NCI-H446 treated with DMSO at 0.1 percent for 48 hours (cell line): ENCODE results near the gene GATA5.

Experiments used
- DNase-seq: peaks from one replicate; lab custom pipeline; 2025; lab: John Stamatoyannopoulos, UW

Gene GATA5

DNA sequence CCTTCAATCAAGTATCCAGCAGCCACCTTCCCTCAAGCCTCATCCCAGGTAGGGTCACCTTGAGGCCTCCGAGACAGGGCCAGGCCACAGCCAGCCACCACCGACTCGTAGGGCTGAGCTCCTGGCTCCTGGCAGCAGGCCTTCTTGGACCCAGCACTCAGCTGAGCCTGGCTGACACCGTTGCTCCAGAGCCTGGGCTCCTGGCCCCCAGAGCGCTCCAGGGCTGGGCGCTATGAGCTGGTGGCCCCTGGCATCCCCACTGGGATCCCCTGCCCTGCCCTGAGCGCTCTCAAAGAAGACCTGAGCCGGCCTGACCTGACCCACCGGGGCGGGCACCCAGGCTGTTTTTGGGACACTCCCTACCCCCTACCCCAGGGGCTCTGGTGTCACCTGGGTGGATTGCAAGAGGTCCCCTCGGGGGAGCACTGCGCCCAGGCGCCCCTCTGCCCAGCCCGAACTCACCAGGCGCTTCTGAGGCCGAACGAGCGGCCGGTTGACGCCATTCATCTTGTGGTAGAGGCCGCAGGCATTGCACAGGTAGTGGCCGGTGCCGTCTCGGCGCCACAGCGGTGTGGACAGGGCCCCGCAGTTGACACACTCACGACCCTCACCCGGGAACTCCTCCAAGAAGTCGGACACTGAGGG, 2.7 kb downstream of the GATA5 start:
- no peak for DNase-seq

DNA sequence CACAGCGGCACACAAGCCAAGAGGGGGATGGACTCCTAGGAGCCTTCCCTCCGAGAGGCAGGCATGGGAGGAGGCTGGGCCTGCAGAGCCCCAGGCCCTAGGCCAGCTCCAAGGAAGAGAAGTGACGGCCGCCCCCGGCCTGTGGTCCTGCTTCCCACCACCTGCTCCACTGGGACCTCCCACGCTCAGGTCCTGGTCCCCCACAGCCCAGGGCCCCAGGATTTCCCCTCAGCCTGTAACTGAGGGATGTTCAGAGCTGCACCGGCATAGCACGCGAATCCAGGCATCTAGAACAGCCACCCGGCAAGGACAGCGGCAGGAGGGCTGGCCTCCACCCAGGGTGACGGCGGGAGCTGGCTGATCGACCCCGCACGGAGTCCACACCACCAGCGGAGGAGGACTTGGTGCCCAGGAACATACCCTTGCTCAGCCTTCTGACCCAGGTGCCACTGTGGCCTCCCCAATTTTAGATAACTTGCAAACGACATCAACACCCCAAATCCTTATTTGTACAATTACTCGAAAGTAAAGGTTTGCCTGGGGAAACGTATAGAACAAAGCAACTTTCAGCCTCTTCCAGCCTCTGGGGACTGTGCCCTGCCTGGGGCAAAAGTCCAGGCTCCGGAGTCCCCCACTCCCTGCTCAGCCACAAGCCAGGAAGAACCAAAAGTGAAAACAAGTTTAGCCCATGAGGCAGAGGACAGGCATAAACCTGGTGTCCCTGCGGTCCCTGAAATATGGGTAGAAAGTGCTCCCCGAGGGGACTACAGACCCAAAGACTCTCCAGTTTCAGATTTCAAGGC, 3.5 kb downstream of the GATA5 start:
- no peak for DNase-seq

DNA sequence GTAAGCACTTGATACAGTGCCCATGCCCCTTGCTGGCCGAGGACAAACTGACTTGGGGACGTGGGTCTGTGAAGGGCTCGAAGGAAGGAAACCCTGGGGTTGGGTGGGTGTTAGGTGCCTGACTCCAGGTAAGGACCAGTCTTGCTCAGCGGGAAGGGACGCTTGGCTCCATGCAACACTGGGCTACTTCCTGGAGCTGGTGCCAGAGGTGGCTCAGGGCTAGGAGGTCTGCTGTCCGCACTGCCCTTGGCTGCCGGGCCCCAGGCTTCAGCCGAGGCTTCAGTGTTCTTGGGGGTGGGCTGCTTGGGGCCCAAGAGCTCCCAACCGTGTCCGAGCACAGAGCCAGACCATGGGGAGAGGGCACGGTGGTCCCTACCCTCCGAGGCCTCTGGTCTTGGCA, 5.3 kb downstream of the GATA5 start:
- no peak for DNase-seq

DNA sequence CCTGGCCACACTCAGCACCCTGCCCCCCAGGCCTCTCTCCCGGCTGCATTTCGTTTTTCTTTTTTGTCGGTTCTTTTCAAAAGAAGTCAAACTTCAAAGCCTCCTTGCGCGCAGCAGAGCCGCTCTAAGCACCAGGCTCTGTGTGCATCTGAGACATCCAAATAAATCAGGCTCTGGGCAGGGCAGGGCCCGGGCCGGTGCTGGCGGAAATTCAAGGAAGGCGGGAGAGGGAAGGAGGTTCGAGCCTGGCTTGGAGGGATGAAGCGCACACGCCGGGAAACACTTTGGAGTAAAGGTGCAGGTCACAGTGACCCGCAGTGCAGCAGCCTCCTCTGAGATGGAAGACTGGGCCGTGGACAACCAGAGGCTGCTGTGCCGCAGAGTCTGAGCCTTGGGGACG, 5.8 kb downstream of the GATA5 start:
- no peak for DNase-seq

DNA sequence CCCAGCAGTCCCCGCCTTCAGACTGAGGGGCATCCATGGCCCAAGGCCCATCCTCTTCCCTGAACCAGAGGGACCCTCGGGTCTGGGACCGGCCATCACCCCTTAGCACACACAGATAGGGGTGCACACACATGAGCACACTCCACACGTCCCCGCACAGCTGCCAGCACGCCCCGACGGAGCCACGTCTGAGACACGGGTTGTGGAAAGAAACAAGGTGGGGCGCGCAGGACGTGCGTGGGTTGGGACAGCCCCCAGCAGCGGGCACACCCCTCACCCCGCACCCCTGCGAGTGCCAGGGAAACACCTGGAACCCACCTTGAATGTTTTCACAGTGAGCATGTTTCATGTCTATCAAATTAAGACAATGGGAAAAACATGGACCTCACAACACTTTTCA, 6.4 kb downstream of the GATA5 start:
- DNase-seq, result no peak

DNA sequence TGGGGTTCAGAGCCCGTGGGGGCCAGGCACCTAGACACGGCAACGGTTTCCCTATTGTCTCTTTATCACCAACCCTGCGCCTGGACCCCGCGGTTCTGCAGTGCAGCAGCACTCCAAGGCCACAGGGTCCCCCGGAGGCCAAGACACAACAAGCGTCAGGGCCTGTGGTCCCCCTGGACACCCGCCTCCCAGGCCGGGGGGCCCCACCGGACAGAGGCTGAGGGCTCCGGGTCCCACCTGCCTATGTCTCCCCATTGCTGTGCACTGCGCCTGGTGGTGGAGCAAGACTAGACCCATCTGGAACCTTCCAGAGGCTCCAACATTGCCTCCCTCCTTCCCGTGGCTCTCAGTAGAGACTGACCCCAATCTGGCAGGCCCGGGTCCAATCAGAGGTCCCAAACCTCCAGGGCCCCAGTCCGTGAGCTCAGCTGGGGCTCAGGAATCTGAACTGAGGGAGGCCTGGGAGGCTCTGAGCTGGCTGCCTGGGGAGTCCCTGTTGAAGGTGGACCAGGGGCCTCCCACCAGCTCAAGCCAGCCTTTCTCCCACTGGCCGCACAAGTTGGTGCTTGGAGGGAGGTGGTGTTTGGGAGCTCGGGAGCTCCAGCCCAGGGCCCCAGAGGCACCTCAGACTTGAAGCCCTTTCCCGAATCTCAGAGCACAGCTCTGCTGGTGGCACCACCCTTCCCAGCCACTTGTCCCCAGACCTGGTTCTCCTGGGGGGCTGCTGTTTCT, 8.8 kb downstream of the GATA5 start:
- no peak for DNase-seq

DNA sequence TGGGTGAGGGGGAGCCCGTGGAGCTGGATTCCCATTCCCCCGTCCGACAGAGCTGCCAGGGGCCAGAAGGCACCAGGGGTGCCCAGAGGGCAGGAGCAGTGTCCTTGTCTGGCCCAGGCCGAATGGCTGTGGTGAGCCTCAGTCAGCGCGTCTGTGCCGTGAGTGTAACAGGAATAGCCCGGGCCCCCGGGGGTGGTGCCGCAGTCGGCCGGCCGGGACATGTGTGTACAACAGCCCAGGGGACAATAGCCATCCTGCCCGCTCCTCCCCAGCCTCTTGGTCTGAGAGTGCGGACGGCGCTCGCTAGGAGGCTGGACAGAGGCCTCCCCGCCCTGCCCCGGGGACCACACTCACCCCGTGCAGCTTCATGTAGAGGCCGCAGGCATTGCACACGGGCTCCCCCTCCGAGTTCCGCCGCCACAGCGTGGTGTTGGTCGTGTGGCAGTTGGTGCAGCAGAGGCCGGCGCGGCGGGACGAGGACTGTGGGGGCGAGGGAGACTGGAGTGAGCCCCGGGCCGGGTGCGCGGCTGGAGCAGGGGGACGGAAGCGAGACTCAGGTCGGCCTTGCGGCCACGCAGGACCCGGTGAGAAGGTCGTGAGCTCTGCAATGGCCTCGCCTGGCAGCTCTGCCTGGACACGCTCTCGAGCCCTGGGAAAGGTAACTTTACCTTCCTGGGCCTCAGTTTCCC, 9.6 kb downstream of the GATA5 start:
- DNase-seq, result no peak

DNA sequence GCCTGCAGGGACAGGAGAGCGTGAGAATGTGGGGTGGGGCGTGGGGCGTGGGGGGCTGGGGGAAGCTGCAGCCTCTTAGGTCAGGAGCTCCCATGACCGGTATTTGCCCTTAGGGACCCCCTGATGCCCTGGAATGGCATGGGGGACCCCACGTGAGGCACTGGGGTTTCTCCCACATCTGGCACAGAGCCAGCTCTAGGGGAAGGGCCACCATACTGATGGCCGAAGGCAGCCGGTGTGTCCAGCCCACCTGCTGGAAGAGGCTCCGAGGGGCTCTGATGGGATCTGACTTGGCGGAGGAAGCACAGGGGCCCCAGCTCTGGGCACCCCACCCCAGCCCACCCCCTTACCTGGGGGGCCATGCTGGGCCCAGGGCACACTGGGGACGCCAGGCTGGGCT, 10.8 kb downstream of the GATA5 start:
- DNase-seq, result no peak

DNA sequence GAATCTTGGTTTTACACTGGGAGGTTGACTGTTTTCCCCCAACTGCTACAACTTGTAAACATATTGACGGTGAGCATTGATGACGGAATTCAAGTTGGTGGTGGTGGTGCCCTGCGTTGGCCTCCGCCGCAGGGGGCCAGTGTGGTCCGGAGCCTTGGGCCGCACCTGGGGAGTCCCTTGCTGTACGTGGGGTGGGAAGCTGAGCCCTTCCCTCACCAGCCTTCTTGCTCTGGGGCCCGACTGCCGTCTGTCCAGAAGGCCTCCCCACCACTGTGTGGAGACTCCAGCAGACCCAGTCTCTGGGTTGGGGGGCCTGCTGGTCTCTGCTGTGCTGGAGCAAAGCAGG, 11.4 kb downstream of the GATA5 start:
- no peak for DNase-seq

DNA sequence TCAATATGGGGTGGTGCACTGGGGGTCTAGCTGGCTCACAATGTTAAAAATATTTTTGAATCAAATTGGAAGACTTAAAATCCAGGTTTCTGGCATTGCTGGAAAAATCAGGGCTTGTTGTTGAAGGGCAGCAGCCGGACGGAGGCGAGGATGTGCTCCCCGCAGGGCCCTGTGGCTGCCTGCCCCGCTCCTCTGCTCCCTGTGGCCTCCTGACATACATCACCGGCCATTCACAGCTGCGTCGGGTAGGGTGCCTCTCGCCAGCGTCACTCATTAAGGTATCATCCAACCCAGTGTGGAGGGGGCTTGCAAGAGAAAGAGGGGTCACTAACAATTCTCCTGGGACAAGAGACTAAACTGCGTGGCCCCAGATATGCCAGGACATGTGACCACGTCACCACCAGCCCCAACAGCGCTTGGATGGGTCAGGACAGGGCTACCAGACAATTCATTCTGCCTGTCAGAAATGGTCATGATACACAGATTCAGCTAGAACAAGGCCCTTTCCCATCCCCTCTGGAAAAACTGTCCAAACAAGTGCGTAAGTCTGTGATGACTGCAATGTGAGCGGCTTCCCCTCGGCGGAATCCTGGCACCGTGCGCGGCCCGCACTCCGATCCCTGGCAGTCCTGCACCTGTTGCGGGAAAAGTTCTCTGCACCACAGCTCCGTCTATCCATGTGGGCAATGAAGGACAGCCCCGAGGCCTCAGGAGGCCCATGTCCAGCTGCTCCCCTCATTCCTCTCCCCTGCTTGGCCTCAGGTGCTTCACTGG, 12.0 kb downstream of the GATA5 start:
- DNase-seq, result no peak

DNA sequence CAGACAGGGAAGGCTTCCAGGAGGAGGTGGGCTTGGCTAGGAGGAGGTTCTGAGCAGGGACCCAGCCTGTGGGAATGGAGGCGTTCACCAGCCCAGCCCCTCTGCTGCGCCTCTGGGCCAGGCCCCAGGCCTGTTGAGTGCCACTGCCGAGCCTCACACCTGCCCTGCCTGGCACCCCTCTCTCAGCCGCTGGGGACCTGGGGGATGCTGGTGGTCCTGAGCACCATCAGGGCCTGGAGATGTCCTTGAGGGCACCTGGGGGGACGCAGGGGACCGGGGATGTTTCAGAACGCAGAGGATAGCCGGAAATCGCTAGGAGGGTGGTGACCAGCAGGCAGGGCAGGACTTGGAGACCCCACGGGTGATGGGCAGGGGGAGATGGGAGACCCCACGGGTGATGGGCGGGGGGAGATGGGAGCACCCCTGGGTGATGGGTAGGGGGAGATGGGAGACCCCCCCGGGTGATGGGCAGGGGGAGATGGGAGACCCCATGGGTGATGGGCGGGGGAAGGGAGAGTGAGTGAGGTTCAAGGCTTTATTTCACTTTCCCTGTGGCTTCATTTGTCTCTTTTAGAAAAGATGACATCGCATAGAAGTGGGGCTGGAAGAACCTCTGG, 12.7 kb downstream of the GATA5 start:
- no peak for DNase-seq

DNA sequence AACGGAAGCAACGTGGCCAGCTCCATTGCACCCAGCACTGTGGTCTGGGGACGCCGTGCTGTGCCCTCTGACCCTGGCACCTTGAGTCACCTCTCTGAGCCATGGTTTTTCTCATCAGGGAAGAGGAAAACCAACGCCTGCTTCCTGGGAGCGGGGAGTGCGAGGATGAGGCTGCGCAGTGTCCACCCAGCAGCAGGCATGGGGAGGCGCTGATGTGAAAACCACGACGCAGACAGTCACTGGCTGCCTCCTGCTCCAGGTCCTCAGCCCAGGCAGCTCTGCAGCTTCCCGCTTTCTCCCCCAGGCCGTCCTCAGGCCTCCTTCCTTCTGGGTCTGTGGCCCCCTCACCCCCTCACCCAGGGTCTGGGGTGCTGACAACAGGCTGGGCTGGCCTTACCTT, 14.0 kb downstream of the GATA5 start:
- DNase-seq, result no peak

DNA sequence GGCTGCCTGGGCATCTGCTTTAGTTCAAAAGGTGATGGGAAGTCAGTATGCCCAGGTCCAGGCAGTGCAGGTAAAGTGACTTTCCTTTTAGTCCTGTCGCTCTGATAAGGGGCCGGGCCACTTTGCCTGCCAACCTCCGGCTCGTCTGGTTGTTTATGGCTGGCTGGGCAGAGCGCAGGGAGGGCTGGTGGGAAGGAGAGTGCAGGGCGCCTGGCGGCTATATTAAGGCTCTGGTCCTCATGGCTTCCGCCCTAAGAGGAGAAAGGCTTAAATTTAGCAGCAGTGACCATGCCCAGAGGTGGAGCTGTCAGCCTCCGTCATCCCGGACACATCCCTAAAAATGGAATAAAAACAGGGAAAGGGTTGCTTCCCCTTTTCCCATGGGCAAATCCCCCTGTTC, 14.6 kb downstream of the GATA5 start:
- no peak for DNase-seq

DNA sequence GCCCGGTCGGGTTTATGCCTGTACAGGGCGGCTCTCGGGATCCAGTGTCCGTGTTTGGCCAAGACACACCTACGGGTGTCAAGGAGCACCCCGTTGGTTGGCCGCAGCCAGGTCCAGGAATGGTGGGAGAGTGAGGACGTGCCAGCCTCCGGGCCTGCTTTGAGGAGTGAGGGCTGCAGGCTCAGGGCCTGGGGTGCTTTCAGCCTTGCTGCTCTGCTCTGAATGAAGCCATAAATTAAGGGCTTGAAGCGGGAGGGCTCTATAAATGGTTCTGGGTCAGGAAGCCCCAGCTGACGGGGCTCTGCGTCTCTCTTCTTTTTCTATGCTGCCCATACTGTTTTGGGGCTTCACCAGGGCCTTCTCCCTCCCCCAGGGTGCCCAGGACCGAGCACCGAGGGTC, 15.1 kb downstream of the GATA5 start:
- no peak for DNase-seq

DNA sequence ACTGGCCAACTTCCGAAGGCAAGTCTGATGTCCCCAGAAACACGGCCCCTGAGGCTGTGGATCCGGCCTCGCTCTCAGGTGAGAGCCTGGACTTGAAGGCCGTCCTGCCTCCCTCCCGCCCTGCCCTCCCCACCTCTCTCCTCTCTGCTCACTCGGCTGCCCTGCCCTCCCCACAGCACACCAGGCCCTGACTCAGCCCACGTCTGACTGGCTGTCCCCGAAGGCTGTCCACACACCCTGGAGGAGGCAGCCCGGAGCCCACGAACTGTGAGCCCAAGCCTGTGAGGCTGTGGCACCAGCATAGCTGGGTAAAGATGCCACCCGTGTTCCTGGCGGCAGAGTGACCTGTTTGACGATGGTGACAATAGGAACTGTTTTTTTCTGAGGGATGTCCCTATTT, 16.3 kb downstream of the GATA5 start:
- no peak for DNase-seq

DNA sequence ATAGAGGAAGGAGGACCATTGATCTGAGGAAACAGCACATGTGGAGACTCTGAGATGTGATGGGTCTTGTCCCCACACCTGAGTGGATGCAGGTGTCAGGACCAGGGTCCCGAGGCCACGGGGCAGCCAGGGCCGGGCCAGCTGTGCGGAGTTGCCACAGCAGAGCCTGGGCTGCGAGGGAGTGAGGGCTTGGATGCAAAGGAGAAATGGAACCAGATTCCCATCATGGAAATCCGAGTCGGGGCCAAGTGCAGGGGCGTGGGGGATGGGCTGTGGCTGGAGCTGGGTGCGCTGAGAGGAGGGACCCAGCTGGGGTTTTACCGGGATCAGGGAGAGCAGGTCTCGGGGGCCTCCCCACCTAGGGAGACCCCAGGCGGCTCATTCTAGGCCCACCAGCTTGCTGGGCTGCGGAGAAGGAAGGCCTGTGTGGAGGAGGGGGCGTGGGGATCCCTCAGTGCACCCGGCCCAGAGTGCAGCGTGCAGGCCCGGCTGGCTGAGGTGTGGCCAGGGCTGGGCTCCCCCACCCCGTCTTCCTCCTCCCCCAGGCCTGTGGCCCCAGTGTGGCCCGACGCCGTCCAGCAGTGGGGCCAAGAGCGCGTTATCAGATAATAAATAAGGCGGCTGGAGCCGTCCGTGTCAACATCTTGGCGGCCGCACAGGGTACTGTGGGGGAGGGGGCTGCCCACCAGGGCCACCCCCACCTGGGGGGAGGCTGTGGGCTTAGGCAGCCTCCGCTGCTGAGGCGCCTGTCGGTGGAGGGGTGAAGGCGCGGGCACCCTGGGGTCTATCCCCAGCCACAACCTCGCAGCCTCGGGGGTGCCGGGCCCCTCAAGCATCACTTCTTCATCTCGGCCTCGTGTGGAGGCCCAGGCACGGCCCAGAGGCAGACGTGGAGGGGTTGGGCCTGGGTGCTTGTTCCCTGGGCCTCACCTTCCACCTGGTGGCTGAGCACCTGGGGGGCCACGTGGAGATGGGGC, 17.2 kb downstream of the GATA5 start:
- no peak for DNase-seq

DNA sequence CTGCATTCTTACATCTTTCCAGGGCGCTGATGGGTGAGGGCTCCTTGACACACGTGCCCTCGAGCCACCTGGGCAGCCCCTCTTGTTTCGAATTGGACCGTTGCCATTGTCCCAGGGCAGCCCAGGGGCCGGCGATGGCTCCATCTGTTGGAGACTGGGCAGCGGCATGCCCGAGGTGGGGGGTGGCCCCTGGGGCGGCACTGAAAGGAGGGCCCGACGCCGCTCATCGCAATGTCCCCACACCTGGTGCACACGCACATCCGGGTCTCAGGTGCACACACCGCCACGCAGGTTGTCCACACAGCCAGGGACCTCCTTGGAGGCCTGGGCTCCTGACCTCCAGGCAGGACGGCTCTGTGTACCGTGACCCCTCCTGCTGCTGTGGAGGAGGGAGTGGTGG, 18.0 kb downstream of the GATA5 start:
- no peak for DNase-seq

DNA sequence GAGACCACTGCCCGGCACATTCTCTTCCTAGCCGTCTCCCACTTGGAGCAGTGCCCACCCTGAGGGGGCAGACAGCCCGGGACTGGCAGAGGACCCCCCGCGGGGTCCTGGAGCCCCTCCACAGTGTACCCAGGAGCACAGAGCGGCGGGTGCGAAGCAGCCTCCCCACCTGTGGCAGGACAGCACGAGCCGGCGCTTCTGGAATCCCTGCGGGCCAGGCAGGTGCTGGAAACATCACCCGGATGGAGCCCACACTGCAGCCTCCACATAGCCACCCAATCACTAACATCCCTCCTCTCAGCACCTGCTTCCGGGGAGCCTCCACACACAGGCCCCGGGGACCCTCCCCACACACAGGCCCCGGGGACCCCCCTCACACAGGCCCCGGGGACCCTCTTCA, 18.7 kb downstream of the GATA5 start:
- DNase-seq, result no peak

DNA sequence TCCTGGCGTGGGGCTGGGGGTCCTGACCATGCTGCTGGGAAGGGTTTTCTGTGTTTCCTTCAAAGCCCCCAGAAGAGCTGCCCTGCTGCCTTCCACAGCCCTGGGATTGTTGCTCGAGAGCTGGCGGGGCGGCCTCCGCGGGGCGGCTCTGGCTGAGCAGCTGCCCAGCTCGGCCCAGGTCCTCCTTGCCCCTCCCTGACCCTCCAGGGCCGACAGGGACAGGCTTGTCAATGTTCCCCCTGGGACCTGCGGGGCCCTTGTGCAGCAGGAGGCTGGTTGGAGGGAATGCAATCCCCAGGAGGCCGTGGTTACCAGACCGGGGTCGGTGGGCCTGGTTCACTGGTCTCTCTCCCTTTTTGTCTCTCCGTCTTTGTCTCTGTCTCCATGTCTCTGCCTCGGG, 19.9 kb downstream of the GATA5 start:
- DNase-seq, result no peak

DNA sequence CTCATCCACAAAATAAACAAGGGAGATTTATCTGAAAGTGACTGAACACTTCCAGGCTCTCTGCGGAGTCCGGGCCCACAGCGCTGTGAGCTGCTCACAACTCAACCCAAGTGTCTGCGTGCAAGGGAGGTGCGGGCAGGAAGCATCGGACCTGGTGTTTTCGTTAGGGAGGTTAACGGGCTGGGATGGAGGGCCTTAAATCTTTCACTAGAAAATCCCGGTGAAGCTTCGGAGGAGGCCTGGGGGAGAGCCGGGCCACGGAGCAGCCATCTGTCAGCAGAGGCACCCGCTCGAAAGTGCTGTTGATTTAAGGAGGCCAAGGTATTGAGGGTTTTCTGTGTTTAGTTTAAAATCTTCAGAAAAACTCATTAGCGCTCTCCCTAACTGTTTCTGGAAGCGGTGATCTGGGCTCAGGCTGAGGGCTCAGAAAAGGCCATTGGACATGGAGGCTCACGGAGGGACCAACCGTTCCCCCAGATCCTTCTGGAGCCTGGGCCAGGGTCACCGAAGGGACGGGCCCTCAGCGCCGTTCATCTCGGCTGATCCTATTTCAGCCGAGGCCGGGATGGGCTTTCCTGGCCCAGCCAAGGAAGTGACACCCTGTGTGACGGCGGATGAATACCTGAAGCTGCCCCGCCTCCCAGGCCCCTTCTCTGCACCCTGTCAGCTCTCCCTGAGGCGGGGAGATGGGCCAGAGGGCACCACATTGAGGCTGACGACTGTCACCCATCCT, 20.7 kb downstream of the GATA5 start:
- no peak for DNase-seq
